Inferior parietal cortex (tissue), 1 donor: ENCODE results near the gene PSMD3.

ENCODE experiments used
- DNase-seq: peaks from one replicate; pipeline ENCODE4 v3.0.0-alpha.2; 2016; ENCODE audit errors: extremely low spot score

Gene PSMD3

DNA sequence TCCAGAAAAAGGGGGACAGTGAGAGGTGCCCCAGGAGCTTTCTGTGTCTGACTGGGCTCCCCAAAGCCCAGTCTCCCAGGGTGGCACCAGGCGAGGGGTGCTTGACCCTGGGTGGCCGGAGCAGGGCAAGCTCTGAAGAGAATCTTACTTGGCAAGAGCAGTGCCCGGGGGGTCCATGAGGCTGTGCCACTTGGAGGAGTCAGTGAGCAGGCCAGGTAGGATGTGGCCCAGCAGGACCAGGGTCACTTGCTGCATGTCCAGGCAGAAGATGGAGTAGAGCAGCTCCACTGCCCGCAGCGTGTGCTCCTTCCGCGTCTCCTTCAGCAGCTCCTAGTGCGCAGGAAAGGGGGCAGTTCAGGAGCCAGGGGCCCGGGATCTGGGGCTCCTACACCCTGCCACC is 41.9 kb downstream of the PSMD3 start:
- DNase-seq = no peak

DNA sequence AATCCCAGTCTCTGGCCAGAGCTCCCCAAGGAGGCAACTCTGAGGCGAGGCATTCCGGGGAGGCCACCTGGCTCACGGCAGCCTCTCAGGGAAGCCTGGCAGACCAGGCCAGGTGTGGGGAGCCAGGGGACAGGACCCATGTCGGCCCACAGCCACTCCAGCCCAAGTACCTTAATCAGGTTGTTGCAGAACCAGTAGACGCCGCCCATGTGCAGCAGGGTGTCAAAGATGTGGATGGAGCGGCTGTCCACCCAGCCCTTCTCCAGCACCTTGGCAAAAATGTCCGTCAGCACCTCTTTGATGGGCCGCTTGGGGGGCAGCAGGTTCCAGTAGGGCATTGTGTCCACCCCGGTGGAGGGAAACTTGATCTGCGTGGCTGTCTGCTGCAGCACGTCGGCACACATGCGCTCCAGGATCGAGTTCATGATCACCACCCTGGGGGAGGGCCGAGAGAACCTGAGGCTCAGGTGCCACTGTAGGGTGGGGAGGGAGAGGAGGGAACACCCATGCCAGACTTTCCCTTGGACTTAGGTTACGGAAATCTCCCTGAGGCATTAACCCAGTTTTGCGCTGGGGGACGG is 42.4 kb downstream of the PSMD3 start:
- DNase-seq = no peak

DNA sequence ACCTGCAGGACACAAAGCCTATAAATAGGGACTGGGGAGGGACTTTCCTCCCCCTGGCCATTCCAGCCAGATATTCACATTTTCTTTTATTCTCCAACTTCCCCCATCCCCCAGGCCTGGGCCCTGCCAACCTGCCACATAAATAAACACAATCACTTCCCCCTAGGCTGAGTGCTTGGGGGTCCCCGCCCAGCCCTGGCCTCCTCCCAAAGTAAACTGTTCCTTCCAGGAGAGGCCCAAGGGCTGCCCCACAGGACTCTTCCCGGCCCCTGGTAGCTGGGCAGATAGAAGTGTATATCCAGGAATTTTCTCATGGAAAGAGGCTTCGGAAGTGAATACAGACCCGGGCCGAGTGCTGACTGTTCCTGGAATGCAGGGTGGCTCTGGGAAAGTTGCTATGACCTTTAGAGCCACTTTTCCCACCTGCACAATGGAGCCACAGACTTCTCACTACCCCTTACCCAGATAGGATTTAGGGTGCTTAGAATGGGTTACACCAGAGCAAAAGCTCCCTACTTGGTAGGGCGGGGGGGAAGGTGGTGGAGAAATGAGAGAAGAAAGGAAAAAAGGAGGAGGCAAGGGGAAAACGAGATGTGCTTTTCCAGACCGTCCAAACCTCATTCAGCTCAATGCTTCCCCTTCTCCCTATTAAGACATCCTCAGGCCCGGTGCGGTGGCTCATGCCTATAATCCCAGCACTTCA is 43.1 kb downstream of the PSMD3 start:
- no peak for DNase-seq

DNA sequence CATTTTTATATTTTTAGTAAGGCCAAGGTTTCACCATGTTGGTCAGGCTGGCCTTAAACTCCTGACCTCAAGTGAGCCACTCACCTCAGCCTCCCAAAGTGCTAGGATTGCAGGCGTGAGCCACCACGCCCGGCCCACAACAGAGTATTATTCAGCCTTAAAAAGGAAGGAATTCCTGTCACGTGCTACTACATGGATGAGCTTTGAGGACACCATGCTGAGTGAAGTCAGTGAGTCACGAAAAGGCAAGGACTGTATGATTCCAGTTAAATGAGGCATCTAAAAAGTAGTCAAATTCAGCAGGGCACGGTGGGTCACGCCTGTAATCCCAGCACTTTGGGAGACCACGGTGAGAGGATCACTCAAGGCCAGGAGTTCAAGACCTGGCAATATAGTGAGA is 44.3 kb downstream of the PSMD3 start:
- no peak for DNase-seq

DNA sequence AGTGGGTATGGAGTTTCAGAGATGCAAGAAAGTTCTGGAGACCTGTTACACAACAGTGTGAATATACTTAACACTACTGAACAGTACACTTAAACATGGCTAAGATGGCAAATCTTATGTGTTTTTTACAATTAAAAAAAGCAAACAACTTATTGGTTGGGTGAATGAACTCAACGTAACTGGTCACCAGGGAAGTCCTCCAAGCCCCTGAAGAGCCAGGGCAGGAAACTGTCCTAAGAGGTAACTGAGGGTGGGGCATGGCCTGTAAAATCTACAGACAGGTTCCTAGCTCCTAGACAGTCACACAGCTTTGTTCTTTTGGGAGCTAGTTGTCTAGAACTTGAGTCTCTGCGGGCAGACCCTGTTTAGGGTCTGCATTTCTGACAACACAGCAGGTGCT is 45.0 kb downstream of the PSMD3 start:
- no peak for DNase-seq

DNA sequence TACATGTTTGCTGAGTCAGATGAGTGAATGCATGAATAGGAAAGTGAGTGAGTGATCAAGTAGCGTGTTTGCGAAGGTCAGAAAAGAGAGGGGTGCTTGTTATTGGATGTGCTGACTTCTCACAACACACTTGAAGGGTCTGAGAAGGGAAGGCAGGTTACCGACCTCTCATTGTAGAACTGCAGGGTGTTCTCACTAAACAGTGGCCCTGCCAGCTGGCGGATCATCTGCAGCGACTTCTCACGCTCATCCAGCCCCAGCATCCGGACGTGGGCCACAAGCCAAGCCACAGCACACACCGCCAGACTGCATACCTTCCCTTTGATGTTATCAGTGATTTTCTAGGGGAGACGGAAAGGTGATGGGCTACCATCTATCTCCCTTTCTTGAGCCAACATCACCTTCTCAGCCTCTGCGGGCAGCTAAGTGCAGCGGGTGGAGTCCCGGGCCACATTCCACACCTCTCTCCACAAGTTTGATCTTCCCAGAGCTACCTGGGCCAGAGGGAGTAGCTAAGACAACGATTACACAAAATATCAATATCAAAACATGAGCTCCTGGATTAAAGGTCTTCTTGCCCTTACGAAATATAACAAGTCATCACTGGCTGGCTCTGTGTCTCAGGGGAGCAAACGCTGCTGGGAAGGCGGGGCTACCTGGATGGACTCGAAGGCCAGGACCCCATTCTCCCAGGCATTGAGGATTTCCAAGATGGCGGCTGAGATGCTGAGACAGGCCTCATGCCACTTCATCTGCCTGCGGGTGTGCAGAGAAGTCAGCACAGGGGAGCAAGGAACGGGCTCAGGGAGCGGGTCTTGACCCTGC is 45.6 kb downstream of the PSMD3 start:
- DNase-seq = no peak

DNA sequence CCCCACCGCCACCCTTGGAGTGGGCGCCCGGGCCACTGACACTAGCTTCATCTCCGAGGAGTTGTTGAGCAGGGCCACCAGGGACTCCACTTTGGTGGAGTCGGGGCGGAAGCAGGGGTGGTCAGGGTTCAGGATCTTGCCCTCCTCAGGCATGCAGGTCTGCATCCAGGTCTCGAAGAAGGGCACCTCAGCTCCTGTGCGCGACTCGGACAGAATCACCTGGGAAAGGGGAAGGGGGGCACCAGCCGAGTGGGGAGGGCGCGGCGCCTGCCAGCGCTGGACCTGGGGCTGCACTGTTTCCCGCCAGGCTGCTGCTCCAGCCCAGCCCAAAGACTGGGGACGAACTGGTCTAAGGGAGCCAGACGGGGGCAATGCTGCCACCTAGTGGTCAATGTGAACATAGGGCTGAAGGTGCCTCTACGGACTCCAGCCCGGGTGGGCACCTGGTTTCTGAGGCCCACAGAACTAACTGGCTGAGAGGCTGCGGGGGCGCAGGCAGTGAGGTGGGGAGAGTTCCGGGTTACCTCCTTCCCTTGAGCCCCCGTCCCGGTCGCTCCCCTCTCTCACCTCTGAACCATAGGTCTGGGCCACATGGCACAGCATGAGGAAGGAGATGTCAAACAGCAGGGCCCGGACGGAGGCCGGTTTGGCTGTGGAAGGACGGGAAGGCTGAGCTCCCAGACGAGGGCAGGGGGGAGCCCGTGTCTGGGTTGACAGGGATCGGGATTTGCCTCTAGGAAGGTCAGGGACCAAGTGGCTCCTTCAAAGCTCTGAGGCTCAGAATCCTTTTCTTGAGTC is 46.4 kb downstream of the PSMD3 start:
- DNase-seq = peak; percentile 88

DNA sequence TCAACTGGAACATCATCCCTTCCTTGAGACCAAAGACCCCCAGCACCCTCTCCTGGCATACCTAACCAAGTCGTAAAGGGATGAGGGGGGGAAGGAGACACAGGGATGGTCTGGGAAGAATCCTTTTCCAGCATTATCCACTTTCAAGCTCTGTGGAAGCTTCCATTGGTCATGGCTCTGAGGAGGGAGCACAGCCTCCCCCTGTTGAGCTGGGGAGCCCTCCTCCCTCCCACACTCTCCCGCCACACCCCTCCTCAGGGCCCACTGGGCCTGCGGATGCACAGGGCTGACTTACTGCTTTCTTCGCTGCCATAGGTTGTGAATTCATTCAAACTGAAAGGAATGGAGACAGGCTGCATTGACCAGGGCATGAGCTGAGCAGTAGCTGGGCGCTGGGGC is 47.0 kb downstream of the PSMD3 start:
- no peak for DNase-seq

DNA sequence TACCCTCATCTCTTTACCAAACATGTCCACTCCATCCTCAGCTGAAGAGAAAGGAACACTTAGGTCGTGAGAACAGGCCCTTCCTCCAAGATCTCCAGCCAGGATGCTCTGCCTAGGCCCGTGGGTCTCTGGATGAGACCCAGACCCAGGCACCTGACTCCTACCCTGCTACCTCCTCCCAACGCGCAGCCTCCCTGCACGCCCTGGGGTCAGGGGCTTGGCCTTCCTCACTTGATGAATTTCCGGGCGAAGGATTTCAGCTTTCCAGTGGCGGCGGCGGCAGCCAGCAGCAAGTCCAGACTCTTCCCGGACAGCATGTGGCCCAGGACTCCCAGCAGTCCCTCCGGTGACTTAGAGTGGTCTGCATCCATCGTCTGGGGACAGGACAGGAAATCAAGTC is 48.0 kb downstream of the PSMD3 start:
- no peak for DNase-seq

DNA sequence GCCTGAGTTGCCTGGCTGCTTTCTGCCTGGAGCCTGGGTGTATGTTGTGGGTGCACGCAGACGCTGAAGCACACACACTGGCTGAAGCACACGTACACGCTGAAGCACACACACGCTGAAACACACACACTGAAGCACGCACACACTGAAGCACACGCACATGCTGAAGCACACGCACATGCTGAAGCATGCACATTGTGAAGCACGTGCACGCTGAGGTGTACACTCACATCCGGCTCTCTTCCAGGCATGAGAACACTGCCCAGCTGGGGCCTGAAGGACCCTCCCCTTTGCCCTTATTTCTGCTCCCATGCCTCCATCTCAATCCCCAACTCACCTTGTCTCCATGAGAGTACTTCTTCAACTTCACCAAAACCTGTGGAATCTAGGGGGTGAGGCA is 51.1 kb downstream of the PSMD3 start:
- DNase-seq = no peak

DNA sequence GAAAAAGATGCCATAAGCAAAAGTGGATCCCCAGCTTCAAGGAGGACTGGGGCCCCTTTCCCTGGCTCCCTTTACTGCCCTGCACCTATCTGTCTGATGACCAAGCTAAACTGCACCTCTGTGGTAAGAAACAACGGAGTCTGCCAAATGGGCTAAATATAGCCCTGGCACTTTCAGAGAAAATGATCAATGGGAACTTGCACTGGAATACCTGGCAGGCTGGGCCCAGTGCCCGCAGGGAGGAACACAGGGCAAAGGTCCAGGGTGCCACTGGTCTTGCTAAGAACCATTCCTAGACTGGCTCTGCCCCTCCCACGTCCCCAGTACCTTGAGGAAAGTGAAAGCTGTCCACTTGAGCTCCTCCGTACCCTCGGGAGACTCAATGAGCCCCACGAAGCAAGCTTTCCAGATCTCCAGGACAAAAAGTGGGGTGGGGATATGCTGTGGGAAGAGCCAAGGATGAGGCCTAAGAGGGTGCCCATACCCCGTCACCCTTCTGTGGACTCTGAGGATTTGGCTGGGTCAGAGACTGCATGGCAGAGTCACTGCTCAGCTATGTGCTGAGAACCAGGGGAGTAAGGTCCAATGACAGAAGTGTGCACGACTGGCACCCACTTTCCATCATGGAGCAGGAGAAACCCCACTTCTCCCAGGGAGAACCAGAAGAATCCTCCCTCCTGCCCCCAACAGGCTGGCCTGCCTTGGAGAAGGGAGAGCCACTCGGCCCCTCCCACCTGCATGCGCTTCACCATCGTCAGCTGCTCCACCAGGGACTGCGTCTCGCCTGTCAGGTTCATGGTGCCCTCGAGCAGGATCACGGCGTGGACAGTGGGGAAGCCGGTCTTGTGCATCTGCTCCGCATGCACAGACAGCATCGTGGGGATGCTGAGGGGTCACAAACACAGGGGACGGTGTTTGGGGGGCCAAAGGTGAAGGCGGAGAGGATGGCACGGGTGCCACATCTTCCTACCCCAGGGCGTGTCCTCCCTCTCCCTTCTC is 52.0 kb downstream of the PSMD3 start:
- no peak for DNase-seq

DNA sequence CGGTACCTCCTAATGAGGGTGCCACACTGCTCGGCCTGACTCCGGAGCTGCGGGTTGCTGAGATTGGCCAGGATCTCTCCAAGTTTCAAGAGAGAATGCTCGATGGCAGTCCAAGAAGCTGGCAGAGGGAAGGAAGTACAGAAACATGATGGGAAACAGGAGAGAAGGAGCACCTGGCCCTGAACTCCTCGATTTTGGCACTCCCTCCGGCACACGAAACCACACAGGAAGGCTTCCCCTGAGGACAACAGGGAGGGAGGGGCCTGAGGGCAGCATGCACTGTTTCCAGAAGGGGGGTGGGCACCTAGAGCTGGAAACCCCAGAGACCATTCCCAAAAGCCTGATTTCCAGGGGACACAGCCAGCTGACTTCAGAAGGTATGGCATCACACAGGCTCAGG is 52.7 kb downstream of the PSMD3 start:
- DNase-seq = no peak

DNA sequence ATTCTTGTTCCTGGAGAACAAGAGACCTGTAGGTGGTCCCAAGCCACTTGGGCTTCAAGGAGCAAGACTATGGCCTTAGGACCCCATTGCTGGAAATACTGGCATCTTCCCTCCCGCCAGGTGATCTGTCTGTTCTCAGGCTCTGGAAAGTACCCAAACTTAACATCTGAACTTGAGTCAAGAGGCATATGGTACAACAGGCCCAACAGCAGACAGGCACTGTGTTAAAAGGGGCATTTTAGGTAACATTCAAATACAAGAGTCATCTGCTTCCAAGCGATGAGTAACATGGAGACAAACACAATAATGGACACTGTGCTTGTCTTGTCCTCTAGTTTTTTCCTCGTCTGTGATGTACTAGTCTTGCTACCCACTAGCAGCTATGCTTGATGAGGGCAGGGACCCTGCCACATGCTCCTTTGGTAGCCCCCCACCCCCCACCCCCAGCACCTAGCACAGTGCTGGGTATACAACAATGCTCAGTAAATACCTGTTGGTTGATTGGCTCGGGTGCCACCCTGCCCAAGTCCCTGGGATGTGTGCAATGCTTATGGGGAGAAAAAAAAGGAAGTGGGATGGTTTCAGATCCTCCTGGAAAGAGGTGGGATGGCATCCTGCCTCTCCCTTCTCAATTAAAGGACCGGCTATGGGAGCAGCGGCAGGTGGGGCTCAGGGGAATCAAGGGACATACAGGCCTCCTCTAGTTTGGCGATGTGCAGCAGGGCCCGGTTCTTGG is 54.0 kb downstream of the PSMD3 start:
- DNase-seq = no peak

DNA sequence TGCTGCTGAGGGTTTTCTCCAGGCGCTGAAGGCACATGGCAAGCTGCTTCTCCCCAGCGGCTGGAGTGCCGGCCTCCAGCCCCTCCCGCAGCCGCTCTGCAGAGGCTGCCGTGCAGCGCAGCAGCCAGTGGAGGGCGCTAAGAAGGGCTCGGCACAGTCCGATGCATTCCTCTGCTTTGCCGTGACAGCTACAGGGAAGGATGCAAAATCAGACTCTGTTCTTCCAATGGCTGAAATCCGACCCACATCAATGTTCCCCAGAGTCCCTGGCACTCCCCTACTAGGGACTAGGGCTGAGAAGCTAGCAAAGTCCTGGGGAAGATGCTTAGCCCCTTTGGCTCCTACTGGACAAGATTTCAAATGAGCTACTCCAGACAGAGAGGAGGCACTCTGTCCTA is 54.6 kb downstream of the PSMD3 start:
- DNase-seq = peak; percentile 55

DNA sequence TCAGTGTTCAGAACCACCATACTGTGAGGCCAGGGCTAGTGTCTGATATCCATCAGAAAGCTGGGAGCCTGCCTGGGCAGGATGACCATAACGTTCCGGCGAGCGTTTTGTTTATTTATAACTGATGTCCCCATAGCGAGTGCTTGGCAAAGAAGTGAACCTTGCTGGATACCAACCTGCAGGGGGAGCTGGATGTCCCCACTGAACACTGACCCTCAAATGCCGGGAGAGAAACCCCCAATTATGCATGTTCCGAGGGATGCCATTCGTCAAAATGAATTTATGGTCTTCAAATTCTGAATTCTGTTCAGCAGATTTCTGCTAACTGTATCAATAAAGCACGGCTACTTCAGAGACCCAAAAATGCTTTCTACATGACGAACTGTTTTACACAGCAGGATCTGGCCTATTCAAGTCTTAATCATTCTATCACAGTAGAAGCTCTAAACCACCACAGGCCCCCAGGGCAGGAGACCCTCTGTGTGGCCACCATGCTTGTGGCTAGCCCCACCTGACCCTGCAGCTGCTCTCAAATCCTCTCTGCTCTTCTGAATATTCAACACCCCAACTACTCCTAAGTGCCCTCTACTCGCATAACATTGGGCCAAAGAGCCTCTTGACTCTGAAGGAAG is 58.4 kb downstream of the PSMD3 start:
- no peak for DNase-seq

DNA sequence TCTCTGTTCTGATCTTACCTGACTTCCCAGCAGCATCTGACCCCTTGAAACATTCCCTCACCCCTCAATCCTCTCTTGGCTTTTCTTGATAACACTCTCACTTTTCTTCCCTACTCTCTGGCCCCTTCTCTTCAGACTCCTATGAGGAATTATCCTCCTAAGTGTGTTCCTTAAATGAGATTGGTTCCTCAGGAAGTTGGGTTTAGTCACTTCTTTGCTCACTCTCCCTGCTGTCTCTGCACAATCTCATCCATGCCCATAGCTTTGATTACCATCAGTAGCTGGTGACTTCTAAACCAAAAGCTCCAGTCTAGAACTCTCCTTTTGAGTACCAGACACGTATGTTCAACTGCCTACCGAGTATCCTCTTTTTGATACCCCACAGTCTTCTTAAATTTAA is 60.6 kb downstream of the PSMD3 start:
- no peak for DNase-seq
